ENCODE results near the gene AKT1.
"Not testable (repeated sequence)": the region's sequence is repeated elsewhere in the genome, so short reads cannot be mapped to it uniquely, and the experiment has no call there.

Gene AKT1

GRCh38 chr14:104752423-104752734 is 43.2 kb downstream of the AKT1 start:
- TF ChIP-seq CTCF (IDR thresholded peaks at IDR 0.05; ENCODE audit: insufficient read depth, low read length, missing control alignments), result no peak
- no peak for DNase-seq (ENCODE audit: low read depth, low spot score)
- ChIA-PET POLR2A (interaction anchor here (1.1 to 1.6 kb wide), 2 partner anchors 8 to 19 kb away, joined by 3 to 5 read pairs; no protein-coding TSS in a partner anchor), CTCF (interaction anchor here (0.8 to 4.3 kb wide), 8 partner anchors 12 to 290 kb away, joined by 3 to 44 read pairs (median 3); no protein-coding TSS in a partner anchor)
- peak overlapping the region; percentile 60 for H3K4me3 ChIP-seq (ENCODE audit: low read depth, low read length)

- no peak for TF ChIP-seq CTCF (IDR thresholded peaks at IDR 0.05; ENCODE audit: insufficient read depth, low read length, missing control alignments)
- ChIA-PET CTCF (interaction anchor here (1.0 to 4.3 kb wide), 6 partner anchors 13 to 74 kb away, joined by 3 to 44 read pairs (median 5); no protein-coding TSS in a partner anchor), POLR2A (no interaction called here)
- no peak for DNase-seq (ENCODE audit: low read depth, low spot score)
- H3K4me3 ChIP-seq (ENCODE audit: low read depth, low read length), result peak overlapping the region; percentile 60
Observed at GRCh38 chr14:104751539-104752422, 43.8 kb downstream of the AKT1 start.

GRCh38 chr14:104750753-104751057 is 44.8 kb downstream of the AKT1 start:
- POLR2A ChIA-PET; DNase-seq (ENCODE audit: low read depth, low spot score): not testable (repeated sequence)
- CTCF ChIA-PET, result interaction anchor here (1.0 to 3.2 kb wide), 7 partner anchors 16 to 295 kb away, joined by 3 to 16 read pairs (median 4); no protein-coding TSS in a partner anchor

GRCh38 chr14:104750056-104750752 is 45.3 kb downstream of the AKT1 start:
- no peak for DNase-seq (ENCODE audit: low read depth, low spot score)
- TF ChIP-seq CTCF (IDR thresholded peaks at IDR 0.05; ENCODE audit: insufficient read depth, low read length, missing control alignments), result no peak
- CTCF ChIA-PET, result interaction anchor here (1.0 to 3.2 kb wide), 7 partner anchors 16 to 296 kb away, joined by 3 to 16 read pairs (median 4); no protein-coding TSS in a partner anchor
- POLR2A ChIA-PET, result no interaction called here
- H3K4me3 ChIP-seq (ENCODE audit: low read depth, low read length), result no peak overlapping the region

More at GRCh38 chr14:104750753-104751057, 44.8 kb downstream of the AKT1 start:
- H3K4me3 ChIP-seq (ENCODE audit: low read depth, low read length), result not testable (repeated sequence)

GRCh38 chr14:104749111-104749649 is 46.4 kb downstream of the AKT1 start:
- CTCF ChIA-PET, result interaction anchor here (1.0 to 3.2 kb wide), 5 partner anchors 12 to 78 kb away, joined by 3 to 16 read pairs (median 5); no protein-coding TSS in a partner anchor
- TF ChIP-seq CTCF (IDR thresholded peaks at IDR 0.05; ENCODE audit: insufficient read depth, low read length, missing control alignments), result no peak
- POLR2A ChIA-PET, result no interaction called here
- DNase-seq (ENCODE audit: low read depth, low spot score), result no peak
- H3K4me3 ChIP-seq (ENCODE audit: low read depth, low read length), result no peak overlapping the region

- CTCF ChIA-PET, result interaction anchor here (1.0 to 3.2 kb wide), 3 partner anchors 11 to 79 kb away, joined by 5 to 16 read pairs (median 5); no protein-coding TSS in a partner anchor
- POLR2A ChIA-PET, result no interaction called here
- DNase-seq (ENCODE audit: low read depth, low spot score), result no peak
- TF ChIP-seq CTCF (IDR thresholded peaks at IDR 0.05; ENCODE audit: insufficient read depth, low read length, missing control alignments), result no peak
- H3K4me3 ChIP-seq (ENCODE audit: low read depth, low read length), result no peak overlapping the region
Observed at GRCh38 chr14:104747876-104748275, 47.7 kb downstream of the AKT1 start.

Data from AG04449 (cell line).